Fibroblast of villous mesenchyme (primary cell): ENCODE data around the gene TMA7B. TPM values are rescaled to one million over a fixed set of nuclear protein-coding genes. Genes with fewer than 3 reads are reported as not detected.

Source experiments
- DNase-seq: peaks from one replicate; pipeline ENCODE4 v3.0.0-alpha.2; 2010; ENCODE audit warnings: low read depth
- H3K4me3 ChIP-seq: 2 replicates; pipeline ENCODE4 v1.5.1; 2011; ENCODE audit warnings: low read depth, mild to moderate bottlenecking, low read length
- CTCF ChIP-seq: IDR thresholded peaks from 2 replicates; pipeline ENCODE4 v1.5.1; 2012; ENCODE audit warnings: low read depth, mild to moderate bottlenecking, low read length; ENCODE audit not compliant: insufficient read depth
- total RNA-seq: library from RNA; depleted of rRNA; stranded (reverse); fragments of >200 nt; gene quantifications from 2 replicates; pipeline ENCODE4 v1.2.3, GENCODE V29; 2012

Gene TMA7B
- total RNA-seq, 1 donor, result not detected

DNA sequence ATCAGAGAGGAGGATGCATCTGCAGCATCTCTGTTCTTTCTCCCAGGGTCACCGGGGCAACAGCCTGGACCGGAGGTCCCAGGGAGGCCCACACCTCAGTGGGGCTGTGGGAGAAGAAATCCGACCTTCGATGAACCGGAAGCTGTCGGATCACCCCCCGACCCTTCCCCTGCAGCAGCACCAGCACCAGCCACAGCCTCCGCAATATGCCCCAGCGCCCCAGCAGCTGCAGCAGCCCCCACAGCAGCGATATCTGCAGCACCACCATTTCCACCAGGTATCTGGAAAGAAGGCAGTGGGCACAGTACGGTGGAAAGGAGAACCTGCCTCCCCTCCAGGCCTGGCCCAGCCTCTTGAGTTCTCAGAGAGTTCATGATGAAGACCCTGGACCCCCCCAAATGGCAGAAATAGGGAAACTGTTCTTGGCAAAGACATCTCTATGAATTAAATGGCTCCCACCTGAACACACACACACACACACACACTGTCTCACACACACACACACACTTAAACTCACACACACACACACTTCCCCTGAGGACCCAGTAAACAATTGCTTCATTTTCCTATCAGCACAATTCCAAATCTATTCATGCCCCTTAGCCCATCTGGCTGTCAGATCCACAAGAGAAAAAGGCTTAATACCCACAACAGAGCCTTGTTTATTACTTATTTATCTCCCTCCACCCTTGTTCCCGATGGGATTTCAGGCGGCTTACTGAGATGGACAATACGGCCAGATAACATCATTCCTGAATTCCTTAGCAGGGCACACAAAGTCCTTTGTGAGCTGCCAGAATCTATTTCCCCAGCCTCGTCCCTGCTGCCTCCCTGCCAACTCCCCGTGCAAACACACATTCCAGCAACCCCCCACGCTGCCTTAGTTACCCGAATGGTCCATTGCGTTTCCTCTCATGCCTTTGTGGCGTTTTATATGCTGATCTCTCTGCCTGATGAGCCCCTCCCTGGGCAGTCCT is 8.1 kb downstream of the TMA7B start:
- H3K4me3 ChIP-seq, result no peak overlapping the region
- no peak for TF ChIP-seq CTCF
- peak; percentile 19 for DNase-seq

GRCh38 chr22:39970742-39971141 is 10.5 kb downstream of the TMA7B start:
- DNase-seq, result no peak
- H3K4me3 ChIP-seq, result no peak overlapping the region
- TF ChIP-seq CTCF, result no peak

DNA sequence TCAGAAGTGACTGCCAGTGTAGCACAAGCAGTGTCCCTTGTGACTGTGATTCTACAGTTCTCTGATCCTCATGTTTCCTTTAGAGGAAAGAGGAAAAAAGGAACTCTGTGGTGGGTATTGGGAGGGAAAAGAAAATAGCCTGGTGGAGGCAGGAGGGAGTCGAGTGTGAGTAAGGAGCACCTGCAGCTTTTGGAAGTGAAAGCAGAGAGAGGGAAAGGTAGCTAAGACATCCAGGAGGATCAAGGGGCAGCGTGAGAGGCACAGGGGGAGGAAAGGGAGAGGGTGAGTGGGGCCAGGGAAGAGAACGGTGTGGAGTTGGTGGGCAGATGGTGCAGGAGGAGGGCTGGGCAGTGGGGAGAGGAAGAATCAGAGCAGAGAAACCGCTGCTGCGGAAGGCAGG is 12.4 kb downstream of the TMA7B start:
- no peak overlapping the region for H3K4me3 ChIP-seq
- TF ChIP-seq CTCF, result no peak
- DNase-seq, result no peak

DNA sequence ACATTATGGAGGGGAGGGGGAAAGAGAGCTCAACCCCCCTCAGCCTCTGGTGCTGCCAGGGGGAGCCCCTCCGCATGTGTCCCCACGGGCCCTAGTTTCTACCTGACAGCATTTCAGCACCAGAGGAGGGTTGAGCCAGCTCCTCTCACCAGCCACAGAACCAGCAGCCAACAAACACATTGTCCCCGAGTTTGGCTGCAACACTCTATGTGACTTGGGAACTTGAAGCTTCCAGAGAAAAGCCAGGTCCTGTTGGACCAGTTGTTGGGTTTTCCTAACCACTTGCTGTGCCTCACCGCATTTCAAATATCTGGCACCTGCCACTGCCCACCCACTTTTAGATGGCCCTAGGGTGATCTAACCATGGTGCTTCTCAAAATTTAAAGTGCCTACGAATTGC is 13.5 kb downstream of the TMA7B start:
- no peak overlapping the region for H3K4me3 ChIP-seq
- no peak for TF ChIP-seq CTCF
- no peak for DNase-seq

- TF ChIP-seq CTCF, result no peak
- DNase-seq, result no peak
- no peak overlapping the region for H3K4me3 ChIP-seq
Observed at GRCh38 chr22:39974065-39974464, 13.9 kb downstream of the TMA7B start.

GRCh38 chr22:39979048-39979447 is 18.9 kb downstream of the TMA7B start:
- DNase-seq, result no peak
- TF ChIP-seq CTCF, result no peak
- H3K4me3 ChIP-seq, result no peak overlapping the region
